Measurements from ENCODE around the gene ADPRHL1. TPM values are rescaled to one million over a fixed set of nuclear protein-coding genes. Genes with fewer than 3 reads are reported as not detected.

The ADPRHL1 gene
- total and polyA plus RNA-seq, 12 donors: 163 to 939 (median 656) TPM

DNA sequence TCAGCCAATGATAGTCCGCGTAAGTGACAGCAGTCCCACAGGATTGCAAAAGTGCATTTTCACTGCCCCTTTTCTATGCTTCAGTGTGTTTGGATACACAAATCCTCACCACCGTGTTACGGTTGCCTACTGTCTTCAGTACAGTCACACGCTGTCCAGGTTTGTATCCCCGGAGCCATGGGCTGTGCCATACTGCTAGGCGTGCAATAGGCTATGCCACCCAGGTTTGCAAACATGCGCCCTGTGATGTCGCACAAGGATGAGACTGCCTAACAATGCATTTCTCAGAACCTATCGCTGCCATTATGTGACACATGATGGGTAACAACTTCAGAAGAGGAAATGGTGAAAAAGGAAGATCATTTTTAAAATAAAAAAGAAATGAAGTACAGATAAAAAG lies 16.8 kb upstream of the ADPRHL1 start:
- TF ChIP-seq, protein P1, sequence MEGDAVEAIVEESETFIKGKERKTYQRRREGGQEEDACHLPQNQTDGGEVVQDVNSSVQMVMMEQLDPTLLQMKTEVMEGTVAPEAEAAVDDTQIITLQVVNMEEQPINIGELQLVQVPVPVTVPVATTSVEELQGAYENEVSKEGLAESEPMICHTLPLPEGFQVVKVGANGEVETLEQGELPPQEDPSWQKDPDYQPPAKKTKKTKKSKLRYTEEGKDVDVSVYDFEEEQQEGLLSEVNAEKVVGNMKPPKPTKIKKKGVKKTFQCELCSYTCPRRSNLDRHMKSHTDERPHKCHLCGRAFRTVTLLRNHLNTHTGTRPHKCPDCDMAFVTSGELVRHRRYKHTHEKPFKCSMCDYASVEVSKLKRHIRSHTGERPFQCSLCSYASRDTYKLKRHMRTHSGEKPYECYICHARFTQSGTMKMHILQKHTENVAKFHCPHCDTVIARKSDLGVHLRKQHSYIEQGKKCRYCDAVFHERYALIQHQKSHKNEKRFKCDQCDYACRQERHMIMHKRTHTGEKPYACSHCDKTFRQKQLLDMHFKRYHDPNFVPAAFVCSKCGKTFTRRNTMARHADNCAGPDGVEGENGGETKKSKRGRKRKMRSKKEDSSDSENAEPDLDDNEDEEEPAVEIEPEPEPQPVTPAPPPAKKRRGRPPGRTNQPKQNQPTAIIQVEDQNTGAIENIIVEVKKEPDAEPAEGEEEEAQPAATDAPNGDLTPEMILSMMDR (IDR thresholded peaks at IDR 0.05): no peak
- DNase-seq (no peak), ATAC-seq (no peak)
- H3K27ac ChIP-seq: no peak overlapping the region
- intact Hi-C loops (cut with DNase I): no loop called here
- peaks cover 0 to 68% (median 23%) of the 10 kb centered on the region in 9 donors for H3K36me3 ChIP-seq
- no peak overlapping the region for H3K4me3 ChIP-seq
- 94 to 95% methylated on average over 10 of the region's 10 CpGs for WGBS, 2 donors
- peaks cover 0 to 30% (median 16%) of the 10 kb centered on the region in 9 donors for H3K4me1 ChIP-seq
- H3K27me3 ChIP-seq: no peaks in the 10 kb centered on the region
- no peaks in the 10 kb centered on the region for H3K9me3 ChIP-seq

DNA sequence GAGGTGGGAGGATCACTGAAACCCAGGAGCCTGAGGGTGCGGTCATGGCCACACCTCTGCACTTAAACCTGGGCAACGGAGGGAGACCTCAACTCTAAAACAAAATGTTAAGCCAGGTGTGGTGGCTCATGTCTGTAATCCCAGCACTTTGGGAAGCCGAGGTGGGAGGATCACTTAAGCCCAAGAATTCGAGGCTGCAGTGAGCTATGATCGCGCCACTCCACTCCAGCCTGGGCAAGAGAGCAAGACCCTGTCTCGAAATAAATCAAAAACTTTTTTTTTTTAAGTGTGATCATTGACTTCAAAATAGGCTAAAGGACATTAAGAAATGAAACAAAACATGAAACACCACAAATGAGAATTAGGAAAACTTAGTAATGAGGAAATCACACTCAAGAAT lies 16.3 kb upstream of the ADPRHL1 start:
- Histone ChIP-seq H3K4me3 (no peak overlapping the region), H3K9me3 (no peaks in the 10 kb centered on the region), H3K36me3 (peaks cover 0 to 68% (median 26%) of the 10 kb centered on the region in 9 donors), H3K4me1 (peaks cover 0 to 30% (median 15%) of the 10 kb centered on the region in 9 donors), H3K27ac (no peak overlapping the region), H3K27me3 (no peaks in the 10 kb centered on the region)
- TF ChIP-seq, protein P1 (IDR thresholded peaks at IDR 0.05): no peak
- intact Hi-C loops (cut with DNase I): loop anchor here in 1 of 10 donors (10.0 kb wide), 1 partner anchor 85 kb away; no protein-coding TSS in a partner anchor
- DNase-seq (no peak), ATAC-seq (no peak)
- 93 to 94% methylated on average over 7 of the region's 7 CpGs for WGBS, 2 donors

DNA sequence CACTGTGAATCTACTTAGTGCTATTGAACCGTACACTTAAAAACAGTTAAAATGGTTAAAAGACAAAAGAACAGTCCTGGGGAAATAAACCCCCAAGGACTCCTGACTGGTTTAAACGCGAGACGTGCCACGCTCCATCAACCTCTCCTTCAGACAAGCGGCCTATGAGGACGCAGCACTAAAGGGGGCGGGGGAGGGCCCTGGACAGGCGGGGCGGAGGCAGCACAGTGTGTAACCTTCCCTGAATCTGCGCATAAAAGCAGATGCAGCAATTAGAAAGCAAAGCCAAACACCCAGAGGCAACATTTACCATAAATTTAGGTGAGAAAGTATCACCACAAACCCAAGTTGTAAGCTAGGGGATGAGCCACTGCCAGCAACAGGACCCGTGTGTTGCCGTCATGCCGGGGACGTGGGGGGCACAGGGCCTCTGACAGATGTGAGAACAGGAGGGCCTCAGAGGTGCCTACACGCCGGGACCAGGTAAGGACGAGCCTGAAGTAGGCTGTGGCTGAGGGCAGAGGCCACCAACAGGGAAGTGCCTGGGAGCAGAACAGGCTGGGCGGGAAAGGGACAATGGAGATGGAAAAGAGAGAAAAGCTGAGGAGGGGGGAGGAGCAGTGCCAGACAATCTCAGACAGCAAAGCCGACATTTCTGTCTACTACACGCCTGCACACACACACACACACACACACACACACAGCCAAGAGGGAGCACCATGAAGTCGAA lies 15.3 kb upstream of the ADPRHL1 start:
- Histone ChIP-seq H3K4me1 (peaks cover 0 to 21% (median 6%) of the 10 kb centered on the region in 9 donors), H3K9me3 (no peaks in the 10 kb centered on the region), H3K27ac (peak overlapping the region in 1 of 10 donors; percentile 17), H3K27me3 (no peaks in the 10 kb centered on the region), H3K4me3 (no peak overlapping the region), H3K36me3 (peaks cover 0 to 68% (median 19%) of the 10 kb centered on the region in 9 donors)
- intact Hi-C loops (cut with DNase I): loop anchor here in 1 of 10 donors (10.0 kb wide), 1 partner anchor 86 kb away; no protein-coding TSS in a partner anchor
- 74 to 77% methylated on average over 22 of the region's 22 CpGs for WGBS, 2 donors
- TF ChIP-seq, protein P1 (IDR thresholded peaks at IDR 0.05): no peak
- DNase-seq: no peak
- ATAC-seq: peak in 4 of 8 donors; percentile 38 to 78 (median 65)

DNA sequence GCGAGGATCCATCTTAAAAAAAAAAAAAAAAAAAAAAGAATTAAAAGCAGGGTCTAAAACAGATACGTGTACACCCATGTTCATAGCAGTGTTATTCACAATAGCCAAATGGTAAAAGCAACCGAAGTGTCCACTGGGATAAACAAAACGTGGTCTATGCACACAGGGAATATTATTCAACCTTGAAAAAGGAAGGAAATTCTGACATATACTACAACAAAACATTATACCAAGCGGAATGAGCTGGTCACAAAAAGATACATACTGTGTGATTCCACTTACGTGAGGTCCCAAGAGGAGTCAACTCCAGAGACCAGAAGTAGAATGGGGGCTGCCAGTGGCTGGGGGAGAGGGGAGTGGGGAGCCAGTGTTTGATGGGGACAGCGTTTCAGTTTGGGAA lies 14.7 kb upstream of the ADPRHL1 start:
- H3K9me3 ChIP-seq: no peaks in the 10 kb centered on the region
- no peaks in the 10 kb centered on the region for H3K27me3 ChIP-seq
- no peak for DNase-seq
- no peak overlapping the region for H3K4me3 ChIP-seq
- peaks cover 0 to 15% (median under 1%) of the 10 kb centered on the region in 9 donors for H3K4me1 ChIP-seq
- H3K36me3 ChIP-seq: peaks cover 0 to 66% (median 16%) of the 10 kb centered on the region in 9 donors
- WGBS, 2 donors: 91 to 96% methylated on average over 7 of the region's 7 CpGs
- TF ChIP-seq, protein P1 (IDR thresholded peaks at IDR 0.05): no peak
- H3K27ac ChIP-seq: no peak overlapping the region
- intact Hi-C loops (cut with DNase I): loop anchor here in 1 of 10 donors (10.0 kb wide), 1 partner anchor 87 kb away; no protein-coding TSS in a partner anchor
- ATAC-seq: no peak
